ENCODE measurements around the gene TMEM131L. TPM values are rescaled to one million over a fixed set of nuclear protein-coding genes. Genes with fewer than 3 reads are reported as not detected.

TMEM131L gene
- total and polyA plus RNA-seq, 12 donors, result 2.5 to 11.7 (median 4.8) TPM

DNA sequence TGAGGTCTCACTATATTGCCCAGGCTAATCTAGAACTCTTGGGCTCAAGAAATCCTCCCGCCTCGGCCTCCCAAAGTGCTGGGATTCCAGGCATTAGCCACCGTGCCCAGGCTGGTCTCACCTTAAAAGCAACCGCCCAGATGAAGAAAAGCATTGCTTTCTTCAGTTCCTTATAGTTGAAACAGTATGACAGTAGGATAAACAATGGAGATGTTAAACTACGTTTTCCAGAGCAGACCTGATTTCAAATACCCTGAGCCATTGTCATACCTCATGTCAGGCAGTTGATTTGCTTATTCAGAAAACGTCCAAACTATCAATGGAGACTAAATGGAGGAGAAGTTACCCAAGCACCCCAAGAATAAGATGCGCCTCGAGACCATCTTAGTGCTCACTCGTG, 26.3 kb upstream of the TMEM131L start:
- Histone ChIP-seq H3K4me1 (replicated peaks in 1 of 2) (no peaks in the 10 kb centered on the region), H3K27ac (no peak overlapping the region), H3K36me3 (replicated peaks in 1 of 2) (no peaks in the 10 kb centered on the region), H3K27me3 (no peaks in the 10 kb centered on the region), H3K9me3 (replicated peaks in 1 of 3) (no peaks in the 10 kb centered on the region), H3K4me3 (no peak overlapping the region)
- DNase-seq, result no peak
- intact Hi-C loops (cut with DNase I), result loop anchor here in 1 of 2 donors (10.0 kb wide), 1 partner anchor 95 kb away; the partner anchor contains the start of gene MND1
- WGBS, 4 donors, result 81 to 92% (median 88%) methylated on average over 9 of the region's 9 CpGs
- TF ChIP-seq, protein P1, sequence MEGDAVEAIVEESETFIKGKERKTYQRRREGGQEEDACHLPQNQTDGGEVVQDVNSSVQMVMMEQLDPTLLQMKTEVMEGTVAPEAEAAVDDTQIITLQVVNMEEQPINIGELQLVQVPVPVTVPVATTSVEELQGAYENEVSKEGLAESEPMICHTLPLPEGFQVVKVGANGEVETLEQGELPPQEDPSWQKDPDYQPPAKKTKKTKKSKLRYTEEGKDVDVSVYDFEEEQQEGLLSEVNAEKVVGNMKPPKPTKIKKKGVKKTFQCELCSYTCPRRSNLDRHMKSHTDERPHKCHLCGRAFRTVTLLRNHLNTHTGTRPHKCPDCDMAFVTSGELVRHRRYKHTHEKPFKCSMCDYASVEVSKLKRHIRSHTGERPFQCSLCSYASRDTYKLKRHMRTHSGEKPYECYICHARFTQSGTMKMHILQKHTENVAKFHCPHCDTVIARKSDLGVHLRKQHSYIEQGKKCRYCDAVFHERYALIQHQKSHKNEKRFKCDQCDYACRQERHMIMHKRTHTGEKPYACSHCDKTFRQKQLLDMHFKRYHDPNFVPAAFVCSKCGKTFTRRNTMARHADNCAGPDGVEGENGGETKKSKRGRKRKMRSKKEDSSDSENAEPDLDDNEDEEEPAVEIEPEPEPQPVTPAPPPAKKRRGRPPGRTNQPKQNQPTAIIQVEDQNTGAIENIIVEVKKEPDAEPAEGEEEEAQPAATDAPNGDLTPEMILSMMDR (IDR thresholded peaks at IDR 0.05), result no peak
- no peak for TF ChIP-seq POLR2A (IDR thresholded peaks at IDR 0.05)

DNA sequence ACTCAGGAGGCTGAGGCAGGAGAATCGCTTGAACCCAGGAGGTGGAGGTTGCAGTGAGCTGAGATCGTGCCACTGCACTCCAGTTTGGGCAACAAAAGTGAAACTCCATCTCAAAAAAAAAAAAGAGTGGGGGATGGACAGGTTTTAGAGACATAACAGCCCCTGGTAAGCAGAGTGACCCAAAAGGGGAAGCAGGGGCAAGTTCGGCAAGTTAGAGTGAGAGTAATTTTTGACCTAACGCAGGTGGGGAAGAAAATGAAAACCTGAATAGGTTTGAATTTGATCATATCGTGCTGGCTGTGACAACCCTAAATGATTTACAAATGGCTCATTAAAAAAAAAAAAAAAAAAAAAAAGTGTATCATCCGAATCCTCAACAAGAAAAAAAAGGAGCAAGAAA, 25.7 kb upstream of the TMEM131L start:
- no peak overlapping the region for H3K4me3 ChIP-seq
- no peak for TF ChIP-seq POLR2A (IDR thresholded peaks at IDR 0.05)
- TF ChIP-seq, protein P1 (IDR thresholded peaks at IDR 0.05), result no peak
- no peak for DNase-seq
- no peaks in the 10 kb centered on the region for H3K36me3 ChIP-seq (replicated peaks in 1 of 2)
- intact Hi-C loops (cut with DNase I), result no loop called here
- no peaks in the 10 kb centered on the region for H3K27me3 ChIP-seq
- H3K9me3 ChIP-seq (replicated peaks in 1 of 3), result no peaks in the 10 kb centered on the region
- 74 to 85% (median 83%) methylated on average over 6 of the region's 6 CpGs for WGBS, 4 donors
- H3K4me1 ChIP-seq (replicated peaks in 1 of 2), result no peaks in the 10 kb centered on the region
- H3K27ac ChIP-seq, result no peak overlapping the region

DNA sequence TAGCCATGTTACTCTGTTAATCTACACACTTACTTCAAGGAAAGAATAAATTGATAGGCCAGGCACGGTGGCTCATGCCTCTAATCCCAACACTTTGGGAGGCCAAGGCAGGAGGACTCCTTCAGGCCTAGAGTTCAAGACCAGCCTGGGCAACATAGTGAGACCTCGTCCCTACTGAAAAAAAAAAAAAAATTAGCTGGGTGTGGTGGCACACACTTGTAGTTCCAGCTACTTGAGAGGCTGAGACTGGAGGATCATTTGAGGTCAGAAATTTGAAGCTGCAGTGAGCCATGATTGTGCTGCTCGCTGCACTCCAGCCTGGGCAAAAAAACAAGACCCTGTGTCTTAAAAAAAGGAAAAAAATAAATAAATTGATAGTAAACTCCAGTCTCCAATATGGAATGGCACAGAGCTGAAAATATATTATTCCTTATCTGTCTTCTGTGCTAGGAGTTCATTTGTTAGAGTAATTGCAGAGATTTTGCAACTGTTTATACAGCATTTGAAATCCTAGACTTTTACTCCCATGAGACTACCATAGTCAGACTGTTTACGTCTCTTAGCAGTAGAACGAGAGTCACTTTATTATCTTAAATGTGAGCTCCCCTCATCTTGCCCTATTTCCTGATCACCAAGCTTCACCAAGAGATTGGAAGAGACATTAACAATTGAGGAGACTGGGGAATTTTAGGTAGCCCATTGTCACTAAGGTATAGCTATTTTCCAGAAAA, 18.8 kb upstream of the TMEM131L start:
- no peak for DNase-seq
- Histone ChIP-seq H3K4me1 (replicated peaks in 1 of 2) (no peaks in the 10 kb centered on the region), H3K36me3 (replicated peaks in 1 of 2) (no peaks in the 10 kb centered on the region), H3K4me3 (no peak overlapping the region), H3K27ac (no peak overlapping the region), H3K9me3 (replicated peaks in 1 of 3) (no peaks in the 10 kb centered on the region), H3K27me3 (no peaks in the 10 kb centered on the region)
- 75 to 82% (median 82%) methylated on average over 5 of the region's 5 CpGs for WGBS, 4 donors
- no peak for TF ChIP-seq POLR2A (IDR thresholded peaks at IDR 0.05)
- TF ChIP-seq, protein P1 (IDR thresholded peaks at IDR 0.05), result no peak
- intact Hi-C loops (cut with DNase I), result no loop called here

DNA sequence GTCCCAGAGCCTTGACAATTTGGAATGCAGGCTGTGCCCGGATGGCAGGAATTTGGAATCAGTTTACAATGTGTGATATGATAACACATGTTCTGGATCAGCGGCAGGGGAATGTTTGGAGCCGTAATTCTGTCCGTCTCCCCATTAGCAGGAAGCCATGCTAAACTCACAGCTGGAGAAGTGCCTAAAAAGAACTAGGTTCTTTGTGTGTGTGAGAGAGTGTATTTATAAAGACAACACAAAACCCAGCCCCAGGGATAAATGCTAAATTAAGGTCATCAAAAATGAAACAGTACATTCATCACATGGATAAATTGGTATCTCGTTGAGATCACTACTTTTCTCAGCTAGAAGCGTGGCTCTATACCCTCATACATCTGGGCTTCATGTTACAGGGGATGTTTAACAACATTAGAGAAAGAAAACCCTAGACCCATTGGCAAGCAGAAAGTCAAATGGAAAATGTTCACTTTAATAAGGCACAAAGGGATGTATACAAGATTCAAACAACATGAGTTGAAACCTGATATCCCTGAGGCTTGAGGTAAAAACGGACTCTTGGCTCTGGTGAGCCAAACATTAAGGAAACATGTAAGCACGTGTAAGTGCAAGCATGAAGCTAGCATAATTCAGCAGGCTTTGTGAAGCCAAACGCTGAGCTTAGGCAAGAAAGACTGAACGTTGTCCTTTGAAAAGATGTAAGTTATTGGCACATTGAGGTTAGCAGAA, 18.0 kb upstream of the TMEM131L start:
- Histone ChIP-seq H3K4me3 (no peak overlapping the region), H3K36me3 (replicated peaks in 1 of 2) (no peaks in the 10 kb centered on the region), H3K27ac (no peak overlapping the region), H3K4me1 (replicated peaks in 1 of 2) (no peaks in the 10 kb centered on the region), H3K27me3 (no peaks in the 10 kb centered on the region), H3K9me3 (replicated peaks in 1 of 3) (no peaks in the 10 kb centered on the region)
- intact Hi-C loops (cut with DNase I), result no loop called here
- TF ChIP-seq, protein P1 (IDR thresholded peaks at IDR 0.05), result no peak
- TF ChIP-seq POLR2A (IDR thresholded peaks at IDR 0.05), result no peak
- 49 to 52% (median 51%) methylated on average over 10 of the region's 10 CpGs for WGBS, 4 donors
- no peak for DNase-seq

Data from adrenal gland (tissue), 12 donors.